HG03520 (cell line): ENCODE measurements around the gene EHD3.

Experiments
- ATAC-seq: cut with Tn5 transposase; IDR thresholded peaks from one replicate; pipeline ENCODE4 v1.9.1; 2021; ENCODE audit warnings: mild to moderate bottlenecking, moderate library complexity; ENCODE audit not compliant: unreplicated experiment

EHD3 gene

GRCh38 chr2:31235504-31235902 lies 1.6 kb downstream of the EHD3 start:
- ATAC-seq: no peak

- ATAC-seq: no peak
Observed at GRCh38 chr2:31236433-31237205, 2.7 kb downstream of the EHD3 start.

- ATAC-seq: no peak
Observed at GRCh38 chr2:31237348-31238017, 3.5 kb downstream of the EHD3 start.

- no peak for ATAC-seq
Observed at GRCh38 chr2:31238126-31238905, 4.4 kb downstream of the EHD3 start.

- no peak for ATAC-seq
Observed at GRCh38 chr2:31238906-31239592, 5.1 kb downstream of the EHD3 start.

GRCh38 chr2:31239593-31240177 lies 5.7 kb downstream of the EHD3 start:
- no peak for ATAC-seq

- ATAC-seq: no peak
Observed at GRCh38 chr2:31240381-31241365, 6.7 kb downstream of the EHD3 start.

GRCh38 chr2:31241625-31242270 lies 7.8 kb downstream of the EHD3 start:
- no peak for ATAC-seq

- no peak for ATAC-seq
Observed at GRCh38 chr2:31243053-31243452, 9.1 kb downstream of the EHD3 start.

- ATAC-seq: no peak
Observed at GRCh38 chr2:31244101-31244500, 10.1 kb downstream of the EHD3 start.

GRCh38 chr2:31246184-31246852 lies 12.4 kb downstream of the EHD3 start:
- no peak for ATAC-seq

GRCh38 chr2:31247711-31248110 lies 13.8 kb downstream of the EHD3 start:
- ATAC-seq: no peak

- ATAC-seq: no peak
Observed at GRCh38 chr2:31248139-31248538, 14.2 kb downstream of the EHD3 start.

GRCh38 chr2:31249009-31249690 lies 15.2 kb downstream of the EHD3 start:
- no peak for ATAC-seq

GRCh38 chr2:31251018-31251417 lies 17.1 kb downstream of the EHD3 start:
- no peak for ATAC-seq

GRCh38 chr2:31251851-31252250 lies 17.9 kb downstream of the EHD3 start:
- ATAC-seq: no peak

- no peak for ATAC-seq
Observed at GRCh38 chr2:31253356-31254131, 19.6 kb downstream of the EHD3 start.
